K562 (cell line): ENCODE measurements around the gene DLGAP1.

Source experiments
- CREB5 ChIP-seq: fragments of 250-450 bp; sonication (Bioruptor Pico); IDR thresholded peaks from 2 replicates; pipeline ENCODE4 v1.5.0; 2020; ENCODE audit warnings: mild to moderate bottlenecking
- FOXK1 ChIP-seq: sonication (generic); formaldehyde crosslinking; IDR thresholded peaks from 2 replicates; pipeline ENCODE4 v1.8.0; 2022; ENCODE audit warnings: missing genetic modification reagents, mild to moderate bottlenecking, borderline replicate concordance
- NFYB ChIP-seq: IDR thresholded peaks from 2 replicates; pipeline ENCODE4 v1.6.1; 2011; ENCODE audit warnings: mild to moderate bottlenecking, moderate library complexity; ENCODE audit not compliant: insufficient read length; ENCODE audit errors: extremely low read depth
- ZFP36 ChIP-seq: fragments of 150-350 bp; IDR thresholded peaks from 2 replicates; pipeline ENCODE4 v1.6.1; 2018; ENCODE audit warnings: low read length, low read depth; ENCODE audit not compliant: partially characterized antibody
- ZNF395 ChIP-seq: fragments of 200-800 bp; sonication (Bioruptor generic); IDR thresholded peaks from 2 replicates; pipeline ENCODE4 v1.6.1; 2017; ENCODE audit warnings: missing genetic modification characterization, missing compliant biosample characterization

- TF ChIP-seq CREB5 (CRISPR knock-in tag): no peak
- TF ChIP-seq NFYB: no peak
- TF ChIP-seq FOXK1 (CRISPR knock-in tag): no peak
- no peak for TF ChIP-seq ZNF395 (CRISPR knock-in tag)
- TF ChIP-seq ZFP36: no peak
These were observed 200.3 kb downstream of the DLGAP1 start for GRCh38 chr18:4254840-4255239.
